ENCODE results near the gene ARSA.

The ARSA gene

DNA sequence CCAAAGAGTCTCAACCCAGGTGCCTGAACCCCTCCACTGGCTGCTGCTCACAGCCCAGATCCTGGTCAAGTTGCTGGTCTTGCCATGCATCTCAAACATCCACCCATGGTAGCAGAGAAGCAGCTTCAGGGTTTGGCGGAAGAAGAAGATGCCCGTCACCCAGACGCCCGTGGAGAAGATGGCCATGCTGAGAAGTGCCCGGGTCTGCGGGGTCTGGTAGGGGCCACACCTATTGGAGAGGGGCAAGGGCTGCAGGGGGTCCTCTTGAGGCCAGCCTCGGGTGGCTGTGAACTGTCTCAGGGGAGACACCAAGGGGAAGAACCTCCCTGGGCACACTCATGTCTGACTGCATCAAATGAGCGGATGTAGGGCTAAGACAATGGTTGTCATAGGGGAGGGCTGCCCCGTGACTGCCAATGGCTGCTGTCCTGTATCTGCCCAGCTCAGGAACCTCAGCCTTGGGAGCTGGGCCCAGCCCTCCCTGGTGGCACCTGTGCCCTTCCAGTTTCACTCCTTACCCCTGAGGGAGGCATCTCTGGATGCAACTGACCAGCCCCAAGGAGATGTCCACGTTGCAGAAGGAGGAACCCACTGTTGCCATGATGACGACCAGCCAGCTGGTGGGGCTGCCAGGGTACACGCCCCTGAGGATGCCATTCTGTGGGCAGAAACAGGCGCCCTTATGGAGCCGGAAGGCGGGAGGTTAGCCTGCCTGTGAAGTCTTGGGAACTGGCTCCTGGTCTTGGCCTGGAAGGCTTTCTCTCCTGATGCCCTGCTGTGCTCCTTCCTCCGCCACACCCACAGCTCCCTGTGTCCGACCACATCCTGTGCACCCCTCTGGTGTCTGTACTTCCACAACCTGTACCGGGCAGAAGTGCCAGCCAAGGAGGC, 50.9 kb downstream of the ARSA start:
- no peak for FAIRE-seq

DNA sequence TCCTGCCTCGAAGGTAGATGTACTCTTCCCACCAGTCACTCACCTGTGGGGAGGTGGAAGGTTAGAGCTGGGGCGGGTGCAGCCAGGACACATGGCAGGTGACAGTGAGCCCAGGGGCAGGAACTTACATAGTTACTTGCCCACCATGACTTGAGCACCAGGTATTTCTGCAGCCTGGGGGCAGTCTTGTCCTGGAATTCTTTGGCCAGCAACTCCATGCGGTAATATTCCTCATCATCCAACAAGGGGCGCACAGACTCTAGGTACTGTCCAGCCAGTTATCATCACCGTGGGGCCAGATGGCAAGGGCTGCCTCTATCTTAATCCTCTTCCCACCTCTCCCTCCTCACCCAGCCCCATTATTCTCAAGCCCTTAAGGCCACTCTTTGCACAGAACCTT, 51.9 kb downstream of the ARSA start:
- FAIRE-seq: no peak

DNA sequence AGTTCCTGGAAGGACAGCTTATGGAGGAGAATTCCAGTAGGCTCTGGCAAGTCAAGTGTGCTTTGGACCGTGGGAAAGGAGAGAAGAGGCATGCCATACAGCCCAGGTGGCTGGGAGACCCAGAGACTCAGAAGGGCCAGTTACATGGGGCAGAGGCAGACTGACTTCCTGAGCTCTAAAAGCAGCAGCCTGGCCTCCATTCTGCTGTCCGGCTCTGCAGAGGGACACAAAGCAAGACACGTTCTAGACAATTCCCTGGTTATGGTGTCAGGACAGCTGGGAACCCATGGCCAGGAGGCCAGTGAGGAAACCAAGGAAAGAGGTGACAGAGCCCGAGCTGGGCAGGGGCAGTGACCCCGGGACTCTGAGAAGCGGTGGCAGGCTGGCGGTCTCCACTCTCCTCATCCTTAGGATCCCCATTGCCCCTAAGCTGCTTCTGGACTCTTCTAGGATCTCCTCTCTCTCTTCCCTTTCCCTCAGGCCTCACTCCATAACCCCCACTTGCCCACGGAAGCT, 52.5 kb downstream of the ARSA start:
- no peak for FAIRE-seq
